ENCODE data around the gene CACNA1D. TPM values are rescaled to one million over a fixed set of nuclear protein-coding genes. Genes with fewer than 3 reads are reported as not detected.

CACNA1D gene
- total RNA-seq, 4 donors from 2014 or later: 0.75 to 2.5 (median 1.2) TPM

DNA sequence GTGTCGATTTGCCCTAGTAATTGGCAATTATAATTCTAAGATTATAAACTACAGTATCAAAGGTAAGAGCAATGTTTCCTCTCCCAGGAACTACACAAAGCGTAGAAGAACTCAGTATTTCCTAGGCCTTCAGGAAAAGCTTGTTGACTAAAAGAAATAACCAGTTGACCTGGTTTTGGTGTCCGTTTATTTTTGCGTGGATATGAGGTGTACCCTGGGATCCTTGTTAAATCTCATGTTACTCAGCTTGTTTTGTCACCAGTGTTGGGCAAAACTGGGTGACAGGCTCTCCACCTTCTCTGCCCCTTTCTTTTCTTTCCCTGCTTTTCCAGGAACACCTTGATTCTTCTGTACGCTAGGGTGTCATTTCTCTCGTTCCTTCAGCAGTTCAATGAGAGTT, 97.2 kb downstream of the CACNA1D start:
- no peak overlapping the region for H3K4me3 ChIP-seq
- DNase-seq (ENCODE audit: extremely low spot score): no peak
- no peaks in the 10 kb centered on the region for H3K27me3 ChIP-seq
- H3K36me3 ChIP-seq: no peaks in the 10 kb centered on the region
- WGBS: 92% methylated on average over 6 of the region's 6 CpGs
- intact Hi-C loops (cut with DNase I): no loop called here
- H3K4me1 ChIP-seq: no peaks in the 10 kb centered on the region
- H3K9me3 ChIP-seq: no peaks in the 10 kb centered on the region
- TF ChIP-seq, protein P1, sequence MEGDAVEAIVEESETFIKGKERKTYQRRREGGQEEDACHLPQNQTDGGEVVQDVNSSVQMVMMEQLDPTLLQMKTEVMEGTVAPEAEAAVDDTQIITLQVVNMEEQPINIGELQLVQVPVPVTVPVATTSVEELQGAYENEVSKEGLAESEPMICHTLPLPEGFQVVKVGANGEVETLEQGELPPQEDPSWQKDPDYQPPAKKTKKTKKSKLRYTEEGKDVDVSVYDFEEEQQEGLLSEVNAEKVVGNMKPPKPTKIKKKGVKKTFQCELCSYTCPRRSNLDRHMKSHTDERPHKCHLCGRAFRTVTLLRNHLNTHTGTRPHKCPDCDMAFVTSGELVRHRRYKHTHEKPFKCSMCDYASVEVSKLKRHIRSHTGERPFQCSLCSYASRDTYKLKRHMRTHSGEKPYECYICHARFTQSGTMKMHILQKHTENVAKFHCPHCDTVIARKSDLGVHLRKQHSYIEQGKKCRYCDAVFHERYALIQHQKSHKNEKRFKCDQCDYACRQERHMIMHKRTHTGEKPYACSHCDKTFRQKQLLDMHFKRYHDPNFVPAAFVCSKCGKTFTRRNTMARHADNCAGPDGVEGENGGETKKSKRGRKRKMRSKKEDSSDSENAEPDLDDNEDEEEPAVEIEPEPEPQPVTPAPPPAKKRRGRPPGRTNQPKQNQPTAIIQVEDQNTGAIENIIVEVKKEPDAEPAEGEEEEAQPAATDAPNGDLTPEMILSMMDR (IDR thresholded peaks at IDR 0.05): no peak
- no peak for TF ChIP-seq POLR2A (IDR thresholded peaks at IDR 0.05; ENCODE audit: low read depth)
- no peak for TF ChIP-seq EP300 (IDR thresholded peaks at IDR 0.05)
- H3K27ac ChIP-seq (replicated peaks in 1 of 4): no peak overlapping the region

DNA sequence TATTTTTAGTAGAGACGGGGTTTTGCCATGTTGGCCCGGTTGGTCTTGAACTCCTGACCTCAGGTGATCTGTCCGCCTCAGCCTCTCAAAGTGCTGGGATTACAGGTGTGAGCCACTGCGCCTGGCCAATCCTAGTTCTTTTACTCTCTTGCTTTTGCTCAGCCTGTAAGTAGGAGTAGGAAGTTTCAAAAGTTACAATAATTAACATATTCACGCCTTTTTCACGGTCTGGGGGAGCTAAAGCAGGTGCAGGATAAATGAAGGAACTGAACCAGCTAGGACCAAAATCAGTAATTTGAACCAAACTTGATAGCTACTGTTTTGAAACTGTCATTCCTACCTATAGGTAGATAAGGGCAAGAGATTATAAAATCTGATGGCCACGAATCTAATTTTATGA, 98.5 kb downstream of the CACNA1D start:
- peak; percentile 24 for DNase-seq (ENCODE audit: extremely low spot score)
- H3K36me3 ChIP-seq: no peaks in the 10 kb centered on the region
- WGBS: 97% methylated on average over 7 of the region's 7 CpGs
- TF ChIP-seq POLR2AphosphoS5 (IDR thresholded peaks at IDR 0.05): no peak
- TF ChIP-seq, protein P1 (IDR thresholded peaks at IDR 0.05): no peak
- TF ChIP-seq EP300 (IDR thresholded peaks at IDR 0.05): no peak
- no peak for TF ChIP-seq POLR2A (IDR thresholded peaks at IDR 0.05; ENCODE audit: low read depth)
- H3K4me1 ChIP-seq: peaks cover 0 to 5% (median 4%) of the 10 kb centered on the region in 4 donors
- no peak overlapping the region for H3K4me3 ChIP-seq
- intact Hi-C loops (cut with DNase I): no loop called here
- no peaks in the 10 kb centered on the region for H3K9me3 ChIP-seq
- H3K27me3 ChIP-seq: no peaks in the 10 kb centered on the region
- H3K27ac ChIP-seq (replicated peaks in 1 of 4): no peak overlapping the region

DNA sequence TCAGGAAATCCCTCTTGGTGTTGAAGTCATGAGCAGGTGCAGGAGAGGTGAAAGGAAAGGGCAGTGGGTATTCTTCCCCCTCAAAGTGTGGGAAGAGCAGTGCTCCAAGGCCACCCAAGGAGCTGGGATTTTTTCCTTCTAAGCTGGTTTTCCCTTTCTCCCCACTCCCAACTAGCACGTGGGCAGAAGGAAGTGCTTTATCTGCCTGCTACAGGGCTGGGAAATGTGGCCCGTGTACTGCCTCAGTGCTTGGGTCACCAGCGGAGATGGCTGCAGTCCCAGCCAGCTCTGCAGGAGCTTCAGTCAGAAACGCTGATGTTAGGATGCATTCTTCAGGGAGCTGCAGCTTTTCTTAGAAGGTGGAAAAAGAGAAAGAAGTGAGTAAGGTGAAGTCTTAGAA, 99.2 kb downstream of the CACNA1D start:
- H3K4me1 ChIP-seq: peaks cover 0 to 6% (median 5%) of the 10 kb centered on the region in 4 donors
- no peak overlapping the region for H3K27ac ChIP-seq (replicated peaks in 1 of 4)
- DNase-seq (ENCODE audit: extremely low spot score): peak; percentile 84
- H3K27me3 ChIP-seq: no peaks in the 10 kb centered on the region
- no peak overlapping the region for H3K4me3 ChIP-seq
- intact Hi-C loops (cut with DNase I): no loop called here
- 48% methylated on average over 4 of the region's 4 CpGs for whole genome bisulfite sequencing
- TF ChIP-seq POLR2A (IDR thresholded peaks at IDR 0.05; ENCODE audit: low read depth) (no peak), POLR2AphosphoS5 (IDR thresholded peaks at IDR 0.05) (no peak), EP300 (IDR thresholded peaks at IDR 0.05) (no peak)
- TF ChIP-seq, protein P1 (IDR thresholded peaks at IDR 0.05): no peak
- H3K9me3 ChIP-seq: no peaks in the 10 kb centered on the region
- H3K36me3 ChIP-seq: no peaks in the 10 kb centered on the region

DNA sequence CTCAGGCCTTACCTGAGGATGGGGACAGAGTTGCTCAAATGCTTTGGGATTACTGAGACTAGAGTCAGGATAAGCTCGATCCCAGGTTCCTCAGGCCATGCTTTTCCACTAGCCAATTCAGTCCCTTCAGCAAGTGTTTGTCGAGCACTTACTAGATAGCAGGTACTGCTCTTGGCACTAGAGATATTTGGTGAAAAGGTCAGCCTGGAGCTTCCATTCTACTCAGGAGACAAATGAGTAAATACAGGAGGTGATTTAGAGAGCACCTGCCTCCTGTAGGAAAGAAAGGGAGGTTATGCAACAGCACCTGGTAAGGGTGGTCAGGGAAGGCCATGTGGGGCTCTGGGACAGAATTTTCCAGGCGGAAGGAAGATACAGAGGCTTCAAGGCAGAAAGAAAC, 99.9 kb downstream of the CACNA1D start:
- WGBS: 97% methylated on average over 3 of the region's 3 CpGs
- Histone ChIP-seq H3K9me3 (no peaks in the 10 kb centered on the region), H3K4me3 (no peak overlapping the region), H3K36me3 (no peaks in the 10 kb centered on the region), H3K27ac (replicated peaks in 1 of 4) (no peak overlapping the region), H3K4me1 (peaks cover 0 to 6% (median 5%) of the 10 kb centered on the region in 4 donors), H3K27me3 (no peaks in the 10 kb centered on the region)
- intact Hi-C loops (cut with DNase I): no loop called here
- peak; percentile 53 for DNase-seq (ENCODE audit: extremely low spot score)
- TF ChIP-seq, protein P1 (IDR thresholded peaks at IDR 0.05): no peak
- TF ChIP-seq POLR2A (IDR thresholded peaks at IDR 0.05; ENCODE audit: low read depth): no peak
- no peak for TF ChIP-seq POLR2AphosphoS5 (IDR thresholded peaks at IDR 0.05)
- TF ChIP-seq EP300 (IDR thresholded peaks at IDR 0.05): no peak

DNA sequence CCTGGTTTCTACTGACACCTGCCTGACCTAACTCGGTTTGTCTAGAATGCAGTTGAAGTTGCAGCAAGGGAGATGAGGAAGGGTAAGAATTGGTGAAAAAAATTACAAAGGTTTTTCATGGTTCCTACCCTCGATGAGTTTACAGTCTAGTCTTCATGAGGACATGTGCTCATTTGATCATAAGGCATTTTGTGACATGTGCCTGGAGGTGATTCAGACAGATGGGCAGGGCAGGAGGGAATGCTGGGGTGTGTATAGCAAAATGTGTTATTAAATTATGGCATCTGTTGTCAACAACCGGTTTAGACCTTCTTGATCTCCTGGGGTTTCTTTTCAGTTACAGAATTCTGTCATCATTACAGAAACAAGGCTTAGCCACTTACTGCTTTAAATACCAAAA, 101.2 kb downstream of the CACNA1D start:
- no peak for TF ChIP-seq EP300 (IDR thresholded peaks at IDR 0.05)
- TF ChIP-seq POLR2A (IDR thresholded peaks at IDR 0.05; ENCODE audit: low read depth): no peak
- TF ChIP-seq POLR2AphosphoS5 (IDR thresholded peaks at IDR 0.05): no peak
- TF ChIP-seq, protein P1 (IDR thresholded peaks at IDR 0.05): no peak
- Histone ChIP-seq H3K4me1 (peaks cover 0 to 6% (median 5%) of the 10 kb centered on the region in 4 donors), H3K4me3 (no peak overlapping the region), H3K27me3 (no peaks in the 10 kb centered on the region), H3K36me3 (no peaks in the 10 kb centered on the region), H3K9me3 (no peaks in the 10 kb centered on the region), H3K27ac (replicated peaks in 1 of 4) (no peak overlapping the region)
- intact Hi-C loops (cut with DNase I): no loop called here
- WGBS: 94% methylated on average over 3 of the region's 3 CpGs
- DNase-seq (ENCODE audit: extremely low spot score): no peak

Data from esophagus muscularis mucosa (tissue), 4 donors.